Activated CD4-positive, alpha-beta T cell treated with anti-CD3 and anti-CD28 coated beads for 4 hours (primary cell): Measurements from ENCODE around the gene KSR1.
A peak's percentile ranks its signal among the peaks of the same experiment; 100 is the strongest.

Experiments used
- DNase-seq, 2 donors: peaks; one replicate each; pipeline ENCODE4 v3.0.0-alpha.2; 2020

The KSR1 gene

GRCh38 chr17:27575096-27575911, 119.1 kb downstream of the KSR1 start:
- DNase-seq: no peak

GRCh38 chr17:27575912-27576252, 119.6 kb downstream of the KSR1 start:
- DNase-seq: no peak

GRCh38 chr17:27576477-27577083, 120.3 kb downstream of the KSR1 start:
- no peak for DNase-seq

GRCh38 chr17:27577121-27577761, 121.0 kb downstream of the KSR1 start:
- no peak for DNase-seq

GRCh38 chr17:27577884-27578717, 121.9 kb downstream of the KSR1 start:
- no peak for DNase-seq

GRCh38 chr17:27578718-27579085, 122.5 kb downstream of the KSR1 start:
- DNase-seq: peak; percentile 9 to 16

GRCh38 chr17:27579304-27579703, 123.1 kb downstream of the KSR1 start:
- no peak for DNase-seq

- no peak for DNase-seq
Measured at GRCh38 chr17:27579897-27580321, 123.7 kb downstream of the KSR1 start.

- no peak for DNase-seq
Measured at GRCh38 chr17:27581016-27581415, 124.8 kb downstream of the KSR1 start.

- DNase-seq: no peak
Measured at GRCh38 chr17:27582696-27583095, 126.4 kb downstream of the KSR1 start.

- DNase-seq: no peak
Measured at GRCh38 chr17:27585153-27585681, 129.0 kb downstream of the KSR1 start.

GRCh38 chr17:27585792-27586191, 129.5 kb downstream of the KSR1 start:
- DNase-seq: no peak

GRCh38 chr17:27586203-27586721, 130.0 kb downstream of the KSR1 start:
- DNase-seq: no peak

GRCh38 chr17:27588354-27588753, 132.1 kb downstream of the KSR1 start:
- no peak for DNase-seq

GRCh38 chr17:27590864-27591263, 134.6 kb downstream of the KSR1 start:
- no peak for DNase-seq

GRCh38 chr17:27591986-27592385, 135.7 kb downstream of the KSR1 start:
- DNase-seq: no peak

GRCh38 chr17:27593232-27593856, 137.1 kb downstream of the KSR1 start:
- no peak for DNase-seq

- no peak for DNase-seq
Measured at GRCh38 chr17:27593857-27594255, 137.6 kb downstream of the KSR1 start.

GRCh38 chr17:27595208-27595607, 139.0 kb downstream of the KSR1 start:
- no peak for DNase-seq

- no peak for DNase-seq
Measured at GRCh38 chr17:27596096-27596495, 139.8 kb downstream of the KSR1 start.

- no peak for DNase-seq
Measured at GRCh38 chr17:27596566-27597187, 140.4 kb downstream of the KSR1 start.

GRCh38 chr17:27597188-27597580, 140.9 kb downstream of the KSR1 start:
- DNase-seq: no peak
